ENCODE results near the gene VGLL4.

DNA sequence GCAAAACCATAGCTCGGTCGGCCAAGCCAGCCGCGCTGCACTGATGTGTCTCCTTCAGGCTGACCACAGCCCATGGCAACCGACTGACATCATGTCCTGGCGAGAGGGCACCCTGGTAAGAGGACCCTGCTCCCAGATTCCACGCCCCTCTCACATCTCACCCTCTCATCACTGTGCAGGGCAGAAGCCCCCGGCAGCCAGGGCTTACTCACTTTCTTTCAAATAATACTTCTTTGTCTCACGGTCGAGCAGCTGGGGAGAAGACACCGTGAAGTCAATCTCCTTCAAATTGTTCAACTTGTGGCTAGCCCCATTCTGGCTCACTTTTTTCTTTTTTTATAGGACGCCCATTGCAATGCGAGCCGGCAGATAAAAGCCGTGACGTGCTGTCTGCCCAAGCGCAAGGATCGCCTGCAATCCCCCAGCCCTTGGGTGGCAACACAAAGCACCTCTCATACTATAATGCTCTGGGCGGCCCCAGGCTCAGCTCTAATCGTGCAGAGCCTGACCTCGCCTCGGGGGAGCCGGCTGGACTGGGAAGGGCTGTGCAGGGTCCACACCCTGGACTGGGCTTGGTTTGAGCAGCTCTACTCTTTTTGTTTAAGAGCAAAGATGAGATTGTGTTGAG, 33.6 kb downstream of the VGLL4 start:
- TF ChIP-seq, protein P1, sequence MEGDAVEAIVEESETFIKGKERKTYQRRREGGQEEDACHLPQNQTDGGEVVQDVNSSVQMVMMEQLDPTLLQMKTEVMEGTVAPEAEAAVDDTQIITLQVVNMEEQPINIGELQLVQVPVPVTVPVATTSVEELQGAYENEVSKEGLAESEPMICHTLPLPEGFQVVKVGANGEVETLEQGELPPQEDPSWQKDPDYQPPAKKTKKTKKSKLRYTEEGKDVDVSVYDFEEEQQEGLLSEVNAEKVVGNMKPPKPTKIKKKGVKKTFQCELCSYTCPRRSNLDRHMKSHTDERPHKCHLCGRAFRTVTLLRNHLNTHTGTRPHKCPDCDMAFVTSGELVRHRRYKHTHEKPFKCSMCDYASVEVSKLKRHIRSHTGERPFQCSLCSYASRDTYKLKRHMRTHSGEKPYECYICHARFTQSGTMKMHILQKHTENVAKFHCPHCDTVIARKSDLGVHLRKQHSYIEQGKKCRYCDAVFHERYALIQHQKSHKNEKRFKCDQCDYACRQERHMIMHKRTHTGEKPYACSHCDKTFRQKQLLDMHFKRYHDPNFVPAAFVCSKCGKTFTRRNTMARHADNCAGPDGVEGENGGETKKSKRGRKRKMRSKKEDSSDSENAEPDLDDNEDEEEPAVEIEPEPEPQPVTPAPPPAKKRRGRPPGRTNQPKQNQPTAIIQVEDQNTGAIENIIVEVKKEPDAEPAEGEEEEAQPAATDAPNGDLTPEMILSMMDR (conservative IDR thresholded peaks at IDR 0.05; ENCODE audit: low read length), result no peak
- no peak for TF ChIP-seq EZH2phosphoT487 (IDR thresholded peaks at IDR 0.05; ENCODE audit: borderline replicate concordance, low read depth, low read length)

Measured in OCI-LY7 (cell line).